HepG2 (cell line): ENCODE data around the gene SEPTIN10. TPM values are rescaled to one million over a fixed set of nuclear protein-coding genes. Genes with fewer than 3 reads are reported as not detected.

ENCODE experiments used
- AGO2 ChIP-seq: fragments of 200-400 bp; formaldehyde crosslinking; optimal IDR thresholded peaks from 2 replicates; pipeline ENCODE3; 2017; ENCODE audit warnings: mild to moderate bottlenecking, low read depth, low read length, moderate library complexity
- IKZF4 ChIP-seq: sonication (generic); formaldehyde crosslinking; IDR thresholded peaks from 2 replicates; pipeline ENCODE4 v1.5.1; 2020; ENCODE audit warnings: borderline replicate concordance, mild to moderate bottlenecking, low read depth, missing genetic modification reagents; ENCODE audit errors: not compliant biosample characterization
- KDM2A ChIP-seq: sonication (generic); formaldehyde crosslinking; IDR thresholded peaks from 2 replicates; pipeline ENCODE4 v1.4.0; 2020; ENCODE audit warnings: low read depth, missing genetic modification reagents, borderline replicate concordance
- MTA1 ChIP-seq: sonication (generic); formaldehyde crosslinking; IDR thresholded peaks from 2 replicates; pipeline ENCODE4 v1.4.0; 2020; ENCODE audit warnings: missing genetic modification reagents, mild to moderate bottlenecking, borderline replicate concordance
- RCOR2 ChIP-seq: IDR thresholded peaks from 2 replicates; pipeline ENCODE4 v1.6.1; 2016; ENCODE audit warnings: missing biosample characterization, missing genetic modification reagents
- SCMH1 ChIP-seq: sonication (generic); formaldehyde crosslinking; IDR thresholded peaks from 2 replicates; pipeline ENCODE4 v1.9.0; 2021; ENCODE audit warnings: missing genetic modification reagents, mild to moderate bottlenecking, borderline replicate concordance
- SIX4 ChIP-seq: sonication (generic); formaldehyde crosslinking; IDR thresholded peaks from 2 replicates; pipeline ENCODE4 v1.4.0; 2020; ENCODE audit warnings: missing genetic modification reagents
- SOX6 ChIP-seq, 2 experiments: fragments of 450-650 bp in 1 of 2; sonication (generic) in 1 of 2; formaldehyde crosslinking in 1 of 2; IDR thresholded peaks; 2 replicates each; pipeline versions ENCODE4 v1.4.0 to v1.6.1; 2017 to 2020; ENCODE audit warnings: antibody characterized with exemption in 1 of 2, mild to moderate bottlenecking in 1 of 2, missing genetic modification reagents in 1 of 2
- SP4 ChIP-seq: sonication (generic); formaldehyde crosslinking; IDR thresholded peaks from 2 replicates; pipeline ENCODE4 v1.8.1; 2023; ENCODE audit warnings: mild to moderate bottlenecking, missing genetic modification reagents
- TGIF2 ChIP-seq: IDR thresholded peaks from 2 replicates; pipeline ENCODE4 v1.6.1; 2016; ENCODE audit warnings: control low read depth, missing compliant biosample characterization
- ZC3H13 ChIP-seq: sonication (generic); formaldehyde crosslinking; IDR thresholded peaks from 2 replicates; pipeline ENCODE4 v1.8.1; 2023; ENCODE audit warnings: mild to moderate bottlenecking, missing genetic modification reagents, moderate library complexity
- ZNF225 ChIP-seq: sonication (generic); formaldehyde crosslinking; IDR thresholded peaks from 2 replicates; pipeline ENCODE4 v1.4.0; 2020; ENCODE audit warnings: mild to moderate bottlenecking, missing genetic modification reagents
- ZNF264 ChIP-seq: sonication (generic); formaldehyde crosslinking; IDR thresholded peaks from 2 replicates; pipeline ENCODE4 v1.4.0; 2020; ENCODE audit warnings: missing genetic modification reagents
- ZNF644 ChIP-seq: IDR thresholded peaks from 2 replicates; pipeline ENCODE4 v1.6.1; 2016; ENCODE audit warnings: low read depth
- ZNF891 ChIP-seq: sonication (generic); formaldehyde crosslinking; IDR thresholded peaks from 2 replicates; pipeline ENCODE4 v1.5.0; 2020; ENCODE audit warnings: mild to moderate bottlenecking, missing genetic modification reagents
- ZSCAN30 ChIP-seq: sonication (generic); formaldehyde crosslinking; IDR thresholded peaks from 2 replicates; pipeline ENCODE4 v1.5.0; 2020; ENCODE audit warnings: mild to moderate bottlenecking, missing genetic modification reagents
- polyA plus RNA-seq, 8 experiments: library from polyadenylated mRNA; depleted of rRNA in 3 of 8; stranded (reverse) in 7 of 8; unstranded in 1 of 8; fragments of >200 nt; fragmentation: Illumina TruSeq in 4 of 8; extraction: Trizol in 4 of 8; gene quantifications; 2 replicates each; pipeline versions ENCODE4 v1.2.1 to v1.2.3, GENCODE V29; 2011 to 2016; ENCODE audit warnings: low read depth in 4 of 8, missing spikeins in 1 of 8, mixed read lengths in 1 of 8; ENCODE audit not compliant: insufficient read depth in 1 of 8
- total RNA-seq, 5 experiments: library from RNA; depleted of rRNA; stranded (reverse); fragments of >200 nt; fragmentation: Illumina TruSeq; extraction: Trizol; gene quantifications; 2 replicates each; pipeline ENCODE4 v1.2.3, GENCODE V29; 2016; ENCODE audit warnings: low read depth in 1 of 5
- TF ChIP-seq, protein P1 (sequence below): IDR thresholded peaks from 2 replicates; pipeline ENCODE4 v1.4.0; 2020; ENCODE audit warnings: mild to moderate bottlenecking, missing genetic modification reagents
- TF ChIP-seq, protein P2 (sequence below): sonication (generic); formaldehyde crosslinking; IDR thresholded peaks from 2 replicates; pipeline ENCODE4 v1.5.1; 2020; ENCODE audit warnings: missing genetic modification reagents, mild to moderate bottlenecking, borderline replicate concordance
- TF ChIP-seq, protein P3 (sequence below): sonication (generic); formaldehyde crosslinking; IDR thresholded peaks from 2 replicates; pipeline ENCODE4 v1.4.0; 2020; ENCODE audit warnings: missing genetic modification reagents
- TF ChIP-seq, protein P4 (sequence below): sonication (generic); formaldehyde crosslinking; IDR thresholded peaks from 2 replicates; pipeline ENCODE4 v1.4.0; 2020; ENCODE audit warnings: missing genetic modification reagents

Gene SEPTIN10
- total and polyA plus RNA-seq, 2 of the 13 experiments (the other 11 are each of a cell fraction or from before 2014, with no cell fraction given): 45.8 to 67.5 TPM

DNA sequence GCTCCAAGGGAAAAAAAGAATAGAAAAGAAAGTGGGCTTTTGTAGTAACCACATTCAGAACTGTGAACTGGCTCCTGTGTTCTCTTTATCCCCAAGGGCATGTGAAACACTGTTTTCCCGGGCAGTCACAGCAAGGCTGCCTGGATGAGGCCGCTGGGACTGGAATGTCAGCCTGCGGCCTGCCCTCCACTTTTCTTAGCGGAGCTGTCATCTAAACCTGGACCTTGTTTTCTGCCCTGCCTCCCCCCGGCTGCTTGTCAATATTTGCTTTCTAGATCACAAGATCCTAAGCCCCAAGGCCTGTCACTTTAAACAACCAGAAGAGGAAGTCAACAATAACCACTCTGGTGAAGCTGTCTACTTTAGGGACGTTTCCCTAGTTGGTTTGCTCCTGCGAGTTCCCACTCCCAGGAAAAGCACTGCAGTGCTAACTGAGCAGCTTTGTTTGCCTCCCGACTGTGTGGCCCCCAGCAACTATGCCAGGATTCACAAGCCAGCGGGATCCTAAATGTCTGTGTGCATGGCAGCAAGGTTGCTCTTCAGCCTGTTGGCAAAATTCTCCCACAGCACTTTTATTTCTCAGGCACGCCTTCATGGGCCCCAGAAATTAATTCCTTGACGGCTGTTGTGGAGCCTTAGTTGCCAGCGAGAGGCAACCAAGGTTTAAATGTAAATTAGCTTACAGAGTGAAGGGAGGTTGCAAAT is 31.0 kb upstream of the SEPTIN10 start (continued):
- TF ChIP-seq, protein P1, sequence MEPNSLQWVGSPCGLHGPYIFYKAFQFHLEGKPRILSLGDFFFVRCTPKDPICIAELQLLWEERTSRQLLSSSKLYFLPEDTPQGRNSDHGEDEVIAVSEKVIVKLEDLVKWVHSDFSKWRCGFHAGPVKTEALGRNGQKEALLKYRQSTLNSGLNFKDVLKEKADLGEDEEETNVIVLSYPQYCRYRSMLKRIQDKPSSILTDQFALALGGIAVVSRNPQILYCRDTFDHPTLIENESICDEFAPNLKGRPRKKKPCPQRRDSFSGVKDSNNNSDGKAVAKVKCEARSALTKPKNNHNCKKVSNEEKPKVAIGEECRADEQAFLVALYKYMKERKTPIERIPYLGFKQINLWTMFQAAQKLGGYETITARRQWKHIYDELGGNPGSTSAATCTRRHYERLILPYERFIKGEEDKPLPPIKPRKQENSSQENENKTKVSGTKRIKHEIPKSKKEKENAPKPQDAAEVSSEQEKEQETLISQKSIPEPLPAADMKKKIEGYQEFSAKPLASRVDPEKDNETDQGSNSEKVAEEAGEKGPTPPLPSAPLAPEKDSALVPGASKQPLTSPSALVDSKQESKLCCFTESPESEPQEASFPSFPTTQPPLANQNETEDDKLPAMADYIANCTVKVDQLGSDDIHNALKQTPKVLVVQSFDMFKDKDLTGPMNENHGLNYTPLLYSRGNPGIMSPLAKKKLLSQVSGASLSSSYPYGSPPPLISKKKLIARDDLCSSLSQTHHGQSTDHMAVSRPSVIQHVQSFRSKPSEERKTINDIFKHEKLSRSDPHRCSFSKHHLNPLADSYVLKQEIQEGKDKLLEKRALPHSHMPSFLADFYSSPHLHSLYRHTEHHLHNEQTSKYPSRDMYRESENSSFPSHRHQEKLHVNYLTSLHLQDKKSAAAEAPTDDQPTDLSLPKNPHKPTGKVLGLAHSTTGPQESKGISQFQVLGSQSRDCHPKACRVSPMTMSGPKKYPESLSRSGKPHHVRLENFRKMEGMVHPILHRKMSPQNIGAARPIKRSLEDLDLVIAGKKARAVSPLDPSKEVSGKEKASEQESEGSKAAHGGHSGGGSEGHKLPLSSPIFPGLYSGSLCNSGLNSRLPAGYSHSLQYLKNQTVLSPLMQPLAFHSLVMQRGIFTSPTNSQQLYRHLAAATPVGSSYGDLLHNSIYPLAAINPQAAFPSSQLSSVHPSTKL: peak; percentile 99
- TF ChIP-seq ZNF225 (CRISPR knock-in tag) (peak; percentile 32; the same call in 1 of the 2 replicates), IKZF4 (CRISPR knock-in tag) (peak; percentile 75), SIX4 (peak; percentile 83; the same call in 1 of the 2 replicates), KDM2A (CRISPR knock-in tag) (peak; percentile 84), AGO2 (no peak), SP4 (CRISPR knock-in tag) (peak; percentile 77), ZC3H13 (CRISPR knock-in tag) (peak; percentile 95), ZNF644 (CRISPR knock-in tag) (peak; percentile 87), ZNF891 (CRISPR knock-in tag) (peak; percentile 59; the same call in 1 of the 2 replicates), MTA1 (peak; percentile 86), ZSCAN30 (CRISPR knock-in tag) (0 out of 2 replicates have a peak, but pooled peaks have one; percentile 31), ZNF264 (CRISPR knock-in tag) (peak; percentile 99), SOX6 (IDR thresholded peaks at IDR 0.05) (no peak), SOX6 (CRISPR knock-in tag; IDR thresholded peaks at IDR 0.05) (peak; percentile 98), SCMH1 (CRISPR knock-in tag) (no peak), RCOR2 (CRISPR knock-in tag) (peak; percentile 97), TGIF2 (CRISPR knock-in tag) (peak; percentile 99)
- TF ChIP-seq, protein P2, sequence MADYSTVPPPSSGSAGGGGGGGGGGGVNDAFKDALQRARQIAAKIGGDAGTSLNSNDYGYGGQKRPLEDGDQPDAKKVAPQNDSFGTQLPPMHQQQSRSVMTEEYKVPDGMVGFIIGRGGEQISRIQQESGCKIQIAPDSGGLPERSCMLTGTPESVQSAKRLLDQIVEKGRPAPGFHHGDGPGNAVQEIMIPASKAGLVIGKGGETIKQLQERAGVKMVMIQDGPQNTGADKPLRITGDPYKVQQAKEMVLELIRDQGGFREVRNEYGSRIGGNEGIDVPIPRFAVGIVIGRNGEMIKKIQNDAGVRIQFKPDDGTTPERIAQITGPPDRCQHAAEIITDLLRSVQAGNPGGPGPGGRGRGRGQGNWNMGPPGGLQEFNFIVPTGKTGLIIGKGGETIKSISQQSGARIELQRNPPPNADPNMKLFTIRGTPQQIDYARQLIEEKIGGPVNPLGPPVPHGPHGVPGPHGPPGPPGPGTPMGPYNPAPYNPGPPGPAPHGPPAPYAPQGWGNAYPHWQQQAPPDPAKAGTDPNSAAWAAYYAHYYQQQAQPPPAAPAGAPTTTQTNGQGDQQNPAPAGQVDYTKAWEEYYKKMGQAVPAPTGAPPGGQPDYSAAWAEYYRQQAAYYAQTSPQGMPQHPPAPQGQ (CRISPR knock-in tag): peak; percentile 73; the same call in 1 of the 2 replicates
- TF ChIP-seq, protein P3, sequence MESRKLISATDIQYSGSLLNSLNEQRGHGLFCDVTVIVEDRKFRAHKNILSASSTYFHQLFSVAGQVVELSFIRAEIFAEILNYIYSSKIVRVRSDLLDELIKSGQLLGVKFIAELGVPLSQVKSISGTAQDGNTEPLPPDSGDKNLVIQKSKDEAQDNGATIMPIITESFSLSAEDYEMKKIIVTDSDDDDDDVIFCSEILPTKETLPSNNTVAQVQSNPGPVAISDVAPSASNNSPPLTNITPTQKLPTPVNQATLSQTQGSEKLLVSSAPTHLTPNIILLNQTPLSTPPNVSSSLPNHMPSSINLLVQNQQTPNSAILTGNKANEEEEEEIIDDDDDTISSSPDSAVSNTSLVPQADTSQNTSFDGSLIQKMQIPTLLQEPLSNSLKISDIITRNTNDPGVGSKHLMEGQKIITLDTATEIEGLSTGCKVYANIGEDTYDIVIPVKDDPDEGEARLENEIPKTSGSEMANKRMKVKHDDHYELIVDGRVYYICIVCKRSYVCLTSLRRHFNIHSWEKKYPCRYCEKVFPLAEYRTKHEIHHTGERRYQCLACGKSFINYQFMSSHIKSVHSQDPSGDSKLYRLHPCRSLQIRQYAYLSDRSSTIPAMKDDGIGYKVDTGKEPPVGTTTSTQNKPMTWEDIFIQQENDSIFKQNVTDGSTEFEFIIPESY (CRISPR knock-in tag): peak; percentile 78
- TF ChIP-seq, protein P4, sequence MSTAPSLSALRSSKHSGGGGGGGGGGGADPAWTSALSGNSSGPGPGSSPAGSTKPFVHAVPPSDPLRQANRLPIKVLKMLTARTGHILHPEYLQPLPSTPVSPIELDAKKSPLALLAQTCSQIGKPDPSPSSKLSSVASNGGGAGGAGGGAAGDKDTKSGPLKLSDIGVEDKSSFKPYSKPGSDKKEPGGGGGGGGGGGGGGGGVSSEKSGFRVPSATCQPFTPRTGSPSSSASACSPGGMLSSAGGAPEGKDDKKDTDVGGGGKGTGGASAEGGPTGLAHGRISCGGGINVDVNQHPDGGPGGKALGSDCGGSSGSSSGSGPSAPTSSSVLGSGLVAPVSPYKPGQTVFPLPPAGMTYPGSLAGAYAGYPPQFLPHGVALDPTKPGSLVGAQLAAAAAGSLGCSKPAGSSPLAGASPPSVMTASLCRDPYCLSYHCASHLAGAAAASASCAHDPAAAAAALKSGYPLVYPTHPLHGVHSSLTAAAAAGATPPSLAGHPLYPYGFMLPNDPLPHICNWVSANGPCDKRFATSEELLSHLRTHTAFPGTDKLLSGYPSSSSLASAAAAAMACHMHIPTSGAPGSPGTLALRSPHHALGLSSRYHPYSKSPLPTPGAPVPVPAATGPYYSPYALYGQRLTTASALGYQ: peak; percentile 99
